Neural progenitor cell (in vitro differentiated cells): ENCODE data around the gene CREB5.

Experiments used
- CTCF ChIP-seq: fragments of 200-600 bp; sonication (generic); IDR thresholded peaks from 2 replicates; pipeline ENCODE4 v1.5.1; 2017; ENCODE audit warnings: antibody characterized with exemption, mild to moderate bottlenecking
- EZH2 ChIP-seq: fragments of 200-600 bp; sonication (generic); IDR thresholded peaks from 2 replicates; pipeline ENCODE4 v1.6.1; 2017; ENCODE audit warnings: antibody characterized with exemption, mild to moderate bottlenecking, moderate library complexity

- no peak for TF ChIP-seq CTCF
- no peak for TF ChIP-seq EZH2
Measured at GRCh38 chr7:28697913-28698563, 285.7 kb downstream of the CREB5 start.
